Nephron (organoid): ENCODE data around the gene SLC15A1.

Experiments
- H3K27ac Mint-ChIP-seq, 3 experiments: 2 replicates each; pipeline ENCODE4 v1.8.0; 2020; ENCODE audit warnings: mixed read lengths in 3 of 3, mild to moderate bottlenecking in 2 of 3, moderate library complexity in 1 of 3
- H3K27me3 Mint-ChIP-seq: 2 replicates; pipeline ENCODE4 v1.8.0; 2021; ENCODE audit warnings: low read depth, mild to moderate bottlenecking, moderate library complexity, mixed read lengths
- H3K36me3 Mint-ChIP-seq: 2 replicates; pipeline ENCODE4 v1.8.0; 2020; ENCODE audit warnings: low read depth, mixed read lengths
- H3K4me1 Mint-ChIP-seq: 2 replicates; pipeline ENCODE4 v1.8.0; 2020; ENCODE audit warnings: mixed read lengths
- H3K4me3 Mint-ChIP-seq, 3 experiments: 2 replicates each; pipeline ENCODE4 v1.8.0; 2020; ENCODE audit warnings: mild to moderate bottlenecking in 3 of 3, mixed read lengths in 3 of 3, moderate library complexity in 2 of 3
- H3K9me3 Mint-ChIP-seq: 2 replicates; pipeline ENCODE4 v1.8.0; 2020; ENCODE audit warnings: mixed read lengths
- CTCF ChIP-seq, 3 experiments: fragments of 200-600 bp; sonication (generic); IDR thresholded peaks; one replicate each; pipeline ENCODE4 v1.5.0; 2021; ENCODE audit warnings: antibody characterized with exemption in 3 of 3; ENCODE audit not compliant: unreplicated experiment in 3 of 3

The SLC15A1 gene

GRCh38 chr13:98796798-98797197 is 44.3 kb upstream of the SLC15A1 start:
- H3K9me3 Mint-ChIP-seq = no peaks in the 10 kb centered on the region
- no peak overlapping the region for H3K4me3 Mint-ChIP-seq
- H3K27ac Mint-ChIP-seq = no peak overlapping the region
- H3K27me3 Mint-ChIP-seq = no peaks in the 10 kb centered on the region
- peaks cover 8% of the 10 kb centered on the region for H3K36me3 Mint-ChIP-seq
- peaks cover 24% of the 10 kb centered on the region for H3K4me1 Mint-ChIP-seq
- no peak for TF ChIP-seq CTCF (IDR thresholded peaks at IDR 0.05; ENCODE audit: unreplicated experiment in 3 of 3)

GRCh38 chr13:98796191-98796590 is 43.7 kb upstream of the SLC15A1 start:
- Mint-ChIP-seq H3K36me3 (peaks cover 8% of the 10 kb centered on the region), H3K27me3 (no peaks in the 10 kb centered on the region), H3K4me3 (no peak overlapping the region), H3K9me3 (no peaks in the 10 kb centered on the region), H3K4me1 (peaks cover 24% of the 10 kb centered on the region), H3K27ac (no peak overlapping the region)
- no peak for TF ChIP-seq CTCF (IDR thresholded peaks at IDR 0.05; ENCODE audit: unreplicated experiment in 3 of 3)

- no peak for TF ChIP-seq CTCF (IDR thresholded peaks at IDR 0.05; ENCODE audit: unreplicated experiment in 3 of 3)
- Mint-ChIP-seq H3K27me3 (no peaks in the 10 kb centered on the region), H3K36me3 (peaks cover 8% of the 10 kb centered on the region), H3K27ac (no peak overlapping the region), H3K4me3 (no peak overlapping the region), H3K4me1 (peaks cover 24% of the 10 kb centered on the region), H3K9me3 (no peaks in the 10 kb centered on the region)
Measured at GRCh38 chr13:98795220-98795619, 42.7 kb upstream of the SLC15A1 start.

GRCh38 chr13:98794498-98794897 is 42.0 kb upstream of the SLC15A1 start:
- peaks cover 22% of the 10 kb centered on the region for H3K4me1 Mint-ChIP-seq
- no peak for TF ChIP-seq CTCF (IDR thresholded peaks at IDR 0.05; ENCODE audit: unreplicated experiment in 3 of 3)
- H3K4me3 Mint-ChIP-seq = no peak overlapping the region
- no peaks in the 10 kb centered on the region for H3K9me3 Mint-ChIP-seq
- no peaks in the 10 kb centered on the region for H3K27me3 Mint-ChIP-seq
- no peak overlapping the region for H3K27ac Mint-ChIP-seq
- H3K36me3 Mint-ChIP-seq = peaks cover 8% of the 10 kb centered on the region

- no peak overlapping the region for H3K27ac Mint-ChIP-seq
- TF ChIP-seq CTCF (IDR thresholded peaks at IDR 0.05; ENCODE audit: unreplicated experiment in 3 of 3) = no peak
- H3K36me3 Mint-ChIP-seq = peaks cover 8% of the 10 kb centered on the region
- H3K9me3 Mint-ChIP-seq = no peaks in the 10 kb centered on the region
- no peaks in the 10 kb centered on the region for H3K27me3 Mint-ChIP-seq
- H3K4me1 Mint-ChIP-seq = peaks cover 6% of the 10 kb centered on the region
- no peak overlapping the region for H3K4me3 Mint-ChIP-seq
Measured at GRCh38 chr13:98792785-98793495, 40.5 kb upstream of the SLC15A1 start.

- H3K4me3 Mint-ChIP-seq = no peak overlapping the region
- no peaks in the 10 kb centered on the region for H3K27me3 Mint-ChIP-seq
- no peak overlapping the region for H3K27ac Mint-ChIP-seq
- no peaks in the 10 kb centered on the region for H3K9me3 Mint-ChIP-seq
- no peak for TF ChIP-seq CTCF (IDR thresholded peaks at IDR 0.05; ENCODE audit: unreplicated experiment in 3 of 3)
- H3K36me3 Mint-ChIP-seq = peaks cover 8% of the 10 kb centered on the region
- peaks cover under 1% of the 10 kb centered on the region for H3K4me1 Mint-ChIP-seq
Measured at GRCh38 chr13:98792321-98792720, 39.8 kb upstream of the SLC15A1 start.
